NCI-H2227 (cell line): ENCODE data around the gene HELZ2.
A peak's percentile ranks its signal among the peaks of the same experiment; 100 is the strongest.
"Not testable (repeated sequence)": the region's sequence is repeated elsewhere in the genome, so short reads cannot be mapped to it uniquely, and the experiment has no call there.

Source experiments
- DNase-seq: peaks from one replicate; lab custom pipeline; 2025; ENCODE audit not compliant: unreplicated experiment; lab: John Stamatoyannopoulos, UW

The HELZ2 gene

GRCh38 chr20:63574156-63574828, at the start of gene HELZ2:
HELZ2 (minus strand) TSS chr20:63574239; CDS start chr20:63572385, 1,854 bp downstream.
- DNase-seq: peak; percentile 81

GRCh38 chr20:63622732-63623131, 48.7 kb upstream of the HELZ2 start:
- DNase-seq: no peak

GRCh38 chr20:63622096-63622495, 48.1 kb upstream of the HELZ2 start:
- DNase-seq: no peak

GRCh38 chr20:63620991-63621390, 47.0 kb upstream of the HELZ2 start:
- no peak for DNase-seq

GRCh38 chr20:63619505-63619904, 45.5 kb upstream of the HELZ2 start:
- DNase-seq: no peak

GRCh38 chr20:63619086-63619485, 45.0 kb upstream of the HELZ2 start:
- no peak for DNase-seq

- DNase-seq: no peak
These were observed 44.4 kb upstream of the HELZ2 start for GRCh38 chr20:63618291-63618980.

GRCh38 chr20:63617876-63618265, 43.8 kb upstream of the HELZ2 start:
- no peak for DNase-seq

GRCh38 chr20:63617092-63617875, 43.2 kb upstream of the HELZ2 start:
- no peak for DNase-seq

- not testable (repeated sequence) for DNase-seq
These were observed 40.0 kb upstream of the HELZ2 start for GRCh38 chr20:63613863-63614594.

GRCh38 chr20:63612276-63612931, 38.4 kb upstream of the HELZ2 start:
- no peak for DNase-seq

- DNase-seq: no peak
These were observed 37.6 kb upstream of the HELZ2 start for GRCh38 chr20:63611646-63612045.

- DNase-seq: no peak
These were observed 36.8 kb upstream of the HELZ2 start for GRCh38 chr20:63610581-63611435.

- DNase-seq: no peak
These were observed 32.6 kb upstream of the HELZ2 start for GRCh38 chr20:63606686-63607085.

- DNase-seq: no peak
These were observed 28.3 kb upstream of the HELZ2 start for GRCh38 chr20:63602321-63602720.

GRCh38 chr20:63601679-63602078, 27.6 kb upstream of the HELZ2 start:
- DNase-seq: not testable (repeated sequence)

- no peak for DNase-seq
These were observed 25.5 kb upstream of the HELZ2 start for GRCh38 chr20:63599396-63600050.

- no peak for DNase-seq
These were observed 24.7 kb upstream of the HELZ2 start for GRCh38 chr20:63598479-63599395.
